Keratinocyte (primary cell): Measurements from ENCODE around the gene IFNAR1. TPM values are rescaled to one million over a fixed set of nuclear protein-coding genes. Genes with fewer than 3 reads are reported as not detected.

Experiments
- DNase-seq: peaks from one replicate; pipeline ENCODE4 v3.0.0-alpha.2; 2011; ENCODE audit warnings: low read depth, missing footprints, low spot score
- FAIRE-seq: peaks from 2 replicates; lab custom pipeline; 2011; peaks lifted over from hg19 to GRCh38; lab: Jason Lieb, UNC
- H2AFZ ChIP-seq: 2 replicates; pipeline ENCODE4 v1.6.0; 2012; ENCODE audit warnings: low read length, control low read depth, inconsistent platforms; ENCODE audit not compliant: control insufficient read depth
- H3K27ac ChIP-seq: 2 replicates; pipeline ENCODE4 v1.5.1; 2011; ENCODE audit warnings: low read length; ENCODE audit not compliant: control insufficient read depth, insufficient read depth
- H3K27me3 ChIP-seq: 3 replicates; pipeline ENCODE4 v1.6.0; 2011; ENCODE audit warnings: low read length; ENCODE audit not compliant: control insufficient read depth, insufficient read depth; ENCODE audit errors: extremely low read depth
- H3K36me3 ChIP-seq, 2 experiments: 2 replicates in 1 of 2; 3 replicates in 1 of 2; pipeline ENCODE4 v1.5.1; 2011; ENCODE audit warnings: low read length in 2 of 2, mild to moderate bottlenecking in 1 of 2; ENCODE audit not compliant: control insufficient read depth in 2 of 2, insufficient read depth in 2 of 2; ENCODE audit errors: extremely low read depth in 1 of 2
- H3K4me1 ChIP-seq: 3 replicates; pipeline ENCODE4 v1.5.1; 2011; ENCODE audit warnings: low read length; ENCODE audit not compliant: control insufficient read depth, insufficient read depth; ENCODE audit errors: extremely low read depth
- H3K4me2 ChIP-seq: 3 replicates; pipeline ENCODE4 v1.6.0; 2011; ENCODE audit warnings: low read depth, low read length; ENCODE audit not compliant: control insufficient read depth, insufficient read depth; ENCODE audit errors: extremely low read depth
- H3K4me3 ChIP-seq, 3 experiments: fragments of 200-600 bp in 1 of 3; sonication (generic) in 1 of 3; 2 replicates in 2 of 3; 3 replicates in 1 of 3; pipeline ENCODE4 v1.5.1; 2011 to 2016; ENCODE audit warnings: low read length in 3 of 3, mild to moderate bottlenecking in 3 of 3, control low read depth in 2 of 3, inconsistent platforms in 1 of 3, low read depth in 1 of 3, mixed read lengths in 1 of 3, mixed run types in 1 of 3, moderate library complexity in 1 of 3; ENCODE audit not compliant: control insufficient read depth in 2 of 3, insufficient read depth in 2 of 3; ENCODE audit errors: extremely low read depth in 1 of 3
- H3K79me2 ChIP-seq: 2 replicates; pipeline ENCODE4 v1.6.0; 2012; ENCODE audit warnings: low read length; ENCODE audit not compliant: control insufficient read depth, insufficient read depth
- H3K9ac ChIP-seq: 3 replicates; pipeline ENCODE4 v1.6.0; 2011; ENCODE audit warnings: low read length; ENCODE audit not compliant: control insufficient read depth, insufficient read depth; ENCODE audit errors: extremely low read depth
- H3K9me1 ChIP-seq: 3 replicates; pipeline ENCODE4 v1.6.0; 2011; ENCODE audit warnings: low read length; ENCODE audit not compliant: control insufficient read depth, insufficient read depth; ENCODE audit errors: extremely low read depth
- H3K9me3 ChIP-seq: 2 replicates; pipeline ENCODE4 v1.5.1; 2012; ENCODE audit warnings: low read depth, low read length; ENCODE audit not compliant: control insufficient read depth
- H4K20me1 ChIP-seq: 3 replicates; pipeline ENCODE4 v1.6.0; 2011; ENCODE audit warnings: low read length; ENCODE audit not compliant: control insufficient read depth, insufficient read depth; ENCODE audit errors: extremely low read depth
- EZH2 ChIP-seq: IDR thresholded peaks from one replicate; pipeline ENCODE4 v1.6.1; 2012; ENCODE audit warnings: inconsistent platforms, mild to moderate bottlenecking, low read length, moderate library complexity
- dilution Hi-C: fragments of 300-500 bp; cut with MboI; formaldehyde crosslinking; loops from one replicate; pipeline ENCODE4 v1.7.0; 2020; ENCODE audit warnings: low sequenced_read_pairs; ENCODE audit not compliant: extremely low pct_ligation_motif_present
- polyA plus RNA-seq, 5 experiments: library from polyadenylated mRNA; depleted of rRNA in 3 of 5; stranded (reverse) in 3 of 5; stranded (forward) in 1 of 5; unstranded in 1 of 5; fragments of >200 nt; gene quantifications; 1 replicate in 1 of 5; 2 replicates in 3 of 5; 3 replicates in 1 of 5; pipeline versions ENCODE4 v1.2.1 to v1.2.3, GENCODE V29; 2011 to 2012; ENCODE audit warnings: missing spikeins in 2 of 5, low read depth in 1 of 5, low replicate concordance in 1 of 5
- TF ChIP-seq, protein P1 (sequence below), 3 experiments: IDR thresholded peaks in 1 of 3; conservative IDR thresholded peaks in 1 of 3; optimal IDR thresholded peaks in 1 of 3; 2 replicates in 2 of 3; 3 replicates in 1 of 3; pipeline versions ENCODE3 to v1.5.1; 2011; ENCODE audit warnings: low read length in 3 of 3, mild to moderate bottlenecking in 3 of 3, moderate library complexity in 2 of 3, control low read depth in 1 of 3, inconsistent platforms in 1 of 3; ENCODE audit not compliant: insufficient read depth in 2 of 3; ENCODE audit errors: extremely low read depth in 1 of 3

The IFNAR1 gene
- polyA plus RNA-seq, 1 donor (not counting 4 experiments of a cell fraction or from before 2014, with no cell fraction given): 12.6 TPM

DNA sequence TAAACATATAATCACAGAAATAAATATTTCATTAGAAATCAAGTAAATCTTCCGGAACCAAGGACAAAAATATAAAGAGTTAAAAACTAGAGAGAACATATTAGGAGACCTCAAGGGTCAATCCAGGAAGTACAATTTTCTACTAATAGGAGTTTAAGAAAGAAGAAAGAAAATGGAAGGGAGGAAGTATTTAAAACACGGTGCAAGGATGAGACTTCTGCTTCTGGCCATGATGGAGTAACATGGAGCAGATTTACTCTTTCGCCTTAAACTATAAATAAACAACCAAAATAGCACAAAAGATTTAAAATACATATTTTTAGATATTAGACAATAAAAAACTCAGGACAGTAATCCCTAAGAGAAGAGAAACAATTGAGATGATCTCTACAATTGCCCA is 12.6 kb upstream of the IFNAR1 start:
- Histone ChIP-seq H3K4me2 (no peak overlapping the region), H3K36me3 (no peaks in the 10 kb centered on the region), H2AFZ (no peak overlapping the region), H3K79me2 (no peaks in the 10 kb centered on the region), H3K4me1 (no peaks in the 10 kb centered on the region), H3K9me3 (no peaks in the 10 kb centered on the region), H4K20me1 (no peaks in the 10 kb centered on the region), H3K27ac (no peak overlapping the region), H3K9me1 (no peaks in the 10 kb centered on the region), H3K9ac (no peak overlapping the region), H3K4me3 (no peak overlapping the region), H3K27me3 (no peaks in the 10 kb centered on the region)
- dilution Hi-C loops: no loop called here
- no peak for FAIRE-seq
- TF ChIP-seq, protein P1, sequence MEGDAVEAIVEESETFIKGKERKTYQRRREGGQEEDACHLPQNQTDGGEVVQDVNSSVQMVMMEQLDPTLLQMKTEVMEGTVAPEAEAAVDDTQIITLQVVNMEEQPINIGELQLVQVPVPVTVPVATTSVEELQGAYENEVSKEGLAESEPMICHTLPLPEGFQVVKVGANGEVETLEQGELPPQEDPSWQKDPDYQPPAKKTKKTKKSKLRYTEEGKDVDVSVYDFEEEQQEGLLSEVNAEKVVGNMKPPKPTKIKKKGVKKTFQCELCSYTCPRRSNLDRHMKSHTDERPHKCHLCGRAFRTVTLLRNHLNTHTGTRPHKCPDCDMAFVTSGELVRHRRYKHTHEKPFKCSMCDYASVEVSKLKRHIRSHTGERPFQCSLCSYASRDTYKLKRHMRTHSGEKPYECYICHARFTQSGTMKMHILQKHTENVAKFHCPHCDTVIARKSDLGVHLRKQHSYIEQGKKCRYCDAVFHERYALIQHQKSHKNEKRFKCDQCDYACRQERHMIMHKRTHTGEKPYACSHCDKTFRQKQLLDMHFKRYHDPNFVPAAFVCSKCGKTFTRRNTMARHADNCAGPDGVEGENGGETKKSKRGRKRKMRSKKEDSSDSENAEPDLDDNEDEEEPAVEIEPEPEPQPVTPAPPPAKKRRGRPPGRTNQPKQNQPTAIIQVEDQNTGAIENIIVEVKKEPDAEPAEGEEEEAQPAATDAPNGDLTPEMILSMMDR (optimal IDR thresholded peaks at IDR 0.05 in 1 of 3, IDR thresholded peaks at IDR 0.05 in 1 of 3, conservative IDR thresholded peaks at IDR 0.05 in 1 of 3; ENCODE audit: extremely low read depth in 1 of 3, insufficient read depth in 2 of 3, low read length in 3 of 3): no peak
- TF ChIP-seq EZH2: no peak
- DNase-seq: no peak

DNA sequence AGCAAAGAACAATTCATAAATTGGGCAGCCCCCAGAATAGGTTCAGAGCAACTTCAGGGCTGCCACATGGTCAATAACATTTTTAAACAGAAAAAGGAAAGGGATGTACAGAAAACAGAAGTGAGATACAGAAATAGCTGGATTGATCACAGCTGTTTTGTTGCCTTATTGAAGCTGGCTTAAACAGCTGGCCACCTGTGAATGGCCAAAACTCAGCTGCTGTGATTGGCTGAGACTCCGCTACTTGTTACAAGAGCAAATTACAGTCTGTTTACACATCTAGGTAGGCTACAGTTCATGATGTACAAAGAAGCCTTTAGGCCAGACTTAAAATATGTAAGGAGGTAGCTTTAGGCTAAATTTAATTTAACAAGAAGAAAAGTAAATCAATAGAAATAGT is 11.6 kb upstream of the IFNAR1 start:
- H3K4me2 ChIP-seq: no peak overlapping the region
- H3K27me3 ChIP-seq: no peaks in the 10 kb centered on the region
- H3K27ac ChIP-seq: no peak overlapping the region
- FAIRE-seq (no peak), DNase-seq (no peak)
- H3K4me1 ChIP-seq: no peaks in the 10 kb centered on the region
- H2AFZ ChIP-seq: no peak overlapping the region
- TF ChIP-seq, protein P1 (optimal IDR thresholded peaks at IDR 0.05 in 1 of 3, IDR thresholded peaks at IDR 0.05 in 1 of 3, conservative IDR thresholded peaks at IDR 0.05 in 1 of 3; ENCODE audit: extremely low read depth in 1 of 3, insufficient read depth in 2 of 3, low read length in 3 of 3): no peak
- no peak for TF ChIP-seq EZH2
- no peak overlapping the region for H3K4me3 ChIP-seq
- H3K36me3 ChIP-seq: no peaks in the 10 kb centered on the region
- H3K9ac ChIP-seq: no peak overlapping the region
- no peaks in the 10 kb centered on the region for H4K20me1 ChIP-seq
- H3K9me3 ChIP-seq: no peaks in the 10 kb centered on the region
- dilution Hi-C loops: no loop called here
- H3K9me1 ChIP-seq: no peaks in the 10 kb centered on the region
- no peaks in the 10 kb centered on the region for H3K79me2 ChIP-seq
